Tibial artery (tissue), 4 donors: ENCODE measurements around the gene ADARB1.

Experiments
- DNase-seq, 2 donors: peaks; one replicate each; pipeline ENCODE4 v3.0.0-alpha.2; 2019
- H3K27ac ChIP-seq, 2 donors: fragments of 200-600 bp; sonication (generic) in 1 of 2; 1 replicate in 1 of 2; 2 replicates in 1 of 2; pipeline ENCODE4 v1.5.1; 2018 to 2019; ENCODE audit warnings: mild to moderate bottlenecking in 1 of 2
- H3K27me3 ChIP-seq, 2 donors: fragments of 200-600 bp; sonication (generic) in 1 of 2; one replicate each; pipeline versions ENCODE4 v1.5.1 to v1.6.0; 2016 to 2019
- H3K36me3 ChIP-seq, 3 donors: fragments of 200-600 bp; sonication (generic) in 2 of 3; one replicate each; pipeline ENCODE4 v1.5.1; 2016 to 2019; ENCODE audit warnings: mild to moderate bottlenecking in 2 of 3
- H3K4me1 ChIP-seq, 4 donors: fragments of 200-600 bp; sonication (generic) in 2 of 4; 1 replicate in 3 of 4; 2 replicates in 1 of 4; pipeline ENCODE4 v1.5.1; 2016 to 2019
- H3K4me3 ChIP-seq, 2 donors: fragments of 200-600 bp; sonication (generic) in 1 of 2; 1 replicate in 1 of 2; 2 replicates in 1 of 2; pipeline ENCODE4 v1.5.1; 2018 to 2019; ENCODE audit warnings: mild to moderate bottlenecking in 2 of 2
- H3K9me3 ChIP-seq, 3 donors: fragments of 200-600 bp; sonication (generic) in 1 of 3; one replicate each; pipeline ENCODE4 v1.5.1; 2016 to 2019
- intact Hi-C: fragments of 100-400 bp; cut with DNase I; formaldehyde crosslinking; loops from one replicate; pipeline ENCODE4 v1.15.0; 2023; ENCODE audit warnings: low total_unique reads
- TF ChIP-seq, protein P1 (sequence below), 2 experiments: fragments of 200-600 bp in 1 of 2; fragments of 450-650 bp in 1 of 2; IDR thresholded peaks; one replicate each; pipeline ENCODE4 v1.5.1; 2017 to 2019; ENCODE audit warnings: antibody characterized with exemption in 2 of 2, mild to moderate bottlenecking in 1 of 2, moderate library complexity in 1 of 2

Gene ADARB1

DNA sequence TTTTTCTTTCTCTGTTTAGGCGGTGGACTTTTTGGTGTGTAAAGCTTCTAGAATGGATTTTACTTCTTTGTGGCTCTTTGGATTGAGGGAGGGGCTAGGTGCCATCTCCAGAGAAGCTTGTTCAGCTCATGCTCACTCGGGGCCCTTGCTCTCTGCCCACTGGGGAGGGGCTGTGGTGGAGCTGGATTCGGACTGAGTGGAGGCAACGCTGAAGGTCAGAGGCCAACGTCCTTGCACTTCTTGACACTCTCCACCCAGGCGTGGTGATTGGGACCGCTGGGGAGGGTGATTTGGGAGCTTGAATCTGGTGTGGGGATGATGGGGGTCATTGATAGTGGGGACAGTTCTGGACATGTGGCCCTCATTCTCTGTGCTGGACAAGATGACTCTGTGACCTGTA lies 52.6 kb downstream of the ADARB1 start:
- Histone ChIP-seq H3K4me3 (no peak overlapping the region), H3K27me3 (no peaks in the 10 kb centered on the region), H3K36me3 (peaks cover 0 to 10% (median 9%) of the 10 kb centered on the region in 3 donors), H3K9me3 (no peaks in the 10 kb centered on the region), H3K27ac (peak overlapping the region; percentile 77 to 80), H3K4me1 (peaks cover 0 to 96% (median 63%) of the 10 kb centered on the region in 4 donors)
- intact Hi-C loops, result loop anchor here (5.0 kb wide), 1 partner anchor 45 kb away; no protein-coding TSS in a partner anchor
- peak in 1 of 2 donors; percentile 61 for DNase-seq
- TF ChIP-seq, protein P1, sequence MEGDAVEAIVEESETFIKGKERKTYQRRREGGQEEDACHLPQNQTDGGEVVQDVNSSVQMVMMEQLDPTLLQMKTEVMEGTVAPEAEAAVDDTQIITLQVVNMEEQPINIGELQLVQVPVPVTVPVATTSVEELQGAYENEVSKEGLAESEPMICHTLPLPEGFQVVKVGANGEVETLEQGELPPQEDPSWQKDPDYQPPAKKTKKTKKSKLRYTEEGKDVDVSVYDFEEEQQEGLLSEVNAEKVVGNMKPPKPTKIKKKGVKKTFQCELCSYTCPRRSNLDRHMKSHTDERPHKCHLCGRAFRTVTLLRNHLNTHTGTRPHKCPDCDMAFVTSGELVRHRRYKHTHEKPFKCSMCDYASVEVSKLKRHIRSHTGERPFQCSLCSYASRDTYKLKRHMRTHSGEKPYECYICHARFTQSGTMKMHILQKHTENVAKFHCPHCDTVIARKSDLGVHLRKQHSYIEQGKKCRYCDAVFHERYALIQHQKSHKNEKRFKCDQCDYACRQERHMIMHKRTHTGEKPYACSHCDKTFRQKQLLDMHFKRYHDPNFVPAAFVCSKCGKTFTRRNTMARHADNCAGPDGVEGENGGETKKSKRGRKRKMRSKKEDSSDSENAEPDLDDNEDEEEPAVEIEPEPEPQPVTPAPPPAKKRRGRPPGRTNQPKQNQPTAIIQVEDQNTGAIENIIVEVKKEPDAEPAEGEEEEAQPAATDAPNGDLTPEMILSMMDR (IDR thresholded peaks at IDR 0.05), result no peak

DNA sequence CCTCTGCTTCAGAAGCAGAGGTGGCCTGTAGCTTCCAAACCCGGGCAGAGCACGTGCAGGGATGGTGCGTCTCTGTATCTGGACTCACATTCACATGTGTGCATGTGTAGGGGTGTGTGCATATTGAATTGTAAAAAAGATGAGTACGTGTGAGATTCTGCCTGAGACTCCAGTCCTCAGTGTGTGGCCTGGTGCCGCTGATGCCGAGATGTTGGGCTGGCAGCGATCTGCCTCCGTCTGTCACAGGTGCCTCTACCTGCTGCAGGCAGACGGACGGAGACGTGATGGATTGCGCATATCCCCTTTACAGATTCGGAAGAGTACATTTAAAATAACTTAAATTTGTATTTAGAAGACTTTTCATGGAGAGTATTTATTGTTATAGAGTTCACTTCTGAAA lies 53.6 kb downstream of the ADARB1 start:
- peak in 1 of 2 donors; percentile 61 for DNase-seq
- Histone ChIP-seq H3K4me1 (peaks cover 0 to 96% (median 70%) of the 10 kb centered on the region in 4 donors), H3K27me3 (no peaks in the 10 kb centered on the region), H3K4me3 (no peak overlapping the region), H3K36me3 (peaks cover 0 to 10% (median 9%) of the 10 kb centered on the region in 3 donors), H3K27ac (peak overlapping the region; percentile 77 to 80), H3K9me3 (no peaks in the 10 kb centered on the region)
- TF ChIP-seq, protein P1 (IDR thresholded peaks at IDR 0.05), result no peak
- intact Hi-C loops, result loop anchor here (2.0 to 5.0 kb wide), 2 partner anchors 46 to 177 kb away; no protein-coding TSS in a partner anchor

DNA sequence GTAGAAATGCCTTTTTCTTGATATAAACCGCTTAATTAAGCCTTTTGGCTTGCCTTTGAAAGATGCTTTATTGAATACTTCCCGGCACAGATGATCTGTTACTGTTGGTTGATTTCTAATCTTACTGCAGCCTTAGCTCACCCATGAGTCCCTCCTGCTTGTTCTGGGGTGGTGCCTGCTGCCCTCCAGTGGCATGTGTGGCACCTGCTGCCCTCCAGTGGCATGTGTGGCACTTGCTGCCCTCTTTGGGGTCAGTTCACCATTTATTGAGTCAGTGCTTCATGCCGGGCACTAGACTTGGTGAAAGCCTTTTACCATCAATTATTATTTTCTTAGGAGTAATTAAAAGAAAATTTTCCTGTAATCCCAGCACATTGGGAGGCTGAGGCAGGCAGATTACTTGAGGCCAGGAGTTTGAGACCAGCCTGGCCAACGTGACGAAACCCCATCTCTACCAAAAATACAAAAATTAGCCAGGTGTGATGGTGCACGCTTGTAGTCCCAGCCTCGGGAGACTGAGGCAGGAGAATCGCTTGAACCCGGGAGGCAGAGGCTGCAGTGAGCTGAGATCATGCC lies 54.3 kb downstream of the ADARB1 start:
- H3K27me3 ChIP-seq, result no peaks in the 10 kb centered on the region
- intact Hi-C loops, result loop anchor here (2.0 to 5.0 kb wide), 2 partner anchors 46 to 178 kb away; no protein-coding TSS in a partner anchor
- no peak overlapping the region for H3K4me3 ChIP-seq
- DNase-seq, result peak; percentile 79 to 89
- peaks cover 0 to 96% (median 75%) of the 10 kb centered on the region in 4 donors for H3K4me1 ChIP-seq
- no peaks in the 10 kb centered on the region for H3K9me3 ChIP-seq
- TF ChIP-seq, protein P1 (IDR thresholded peaks at IDR 0.05), result peak; percentile 89 to 92
- H3K36me3 ChIP-seq, result peaks cover 0 to 10% (median 9%) of the 10 kb centered on the region in 3 donors
- peak overlapping the region; percentile 77 to 80 for H3K27ac ChIP-seq

DNA sequence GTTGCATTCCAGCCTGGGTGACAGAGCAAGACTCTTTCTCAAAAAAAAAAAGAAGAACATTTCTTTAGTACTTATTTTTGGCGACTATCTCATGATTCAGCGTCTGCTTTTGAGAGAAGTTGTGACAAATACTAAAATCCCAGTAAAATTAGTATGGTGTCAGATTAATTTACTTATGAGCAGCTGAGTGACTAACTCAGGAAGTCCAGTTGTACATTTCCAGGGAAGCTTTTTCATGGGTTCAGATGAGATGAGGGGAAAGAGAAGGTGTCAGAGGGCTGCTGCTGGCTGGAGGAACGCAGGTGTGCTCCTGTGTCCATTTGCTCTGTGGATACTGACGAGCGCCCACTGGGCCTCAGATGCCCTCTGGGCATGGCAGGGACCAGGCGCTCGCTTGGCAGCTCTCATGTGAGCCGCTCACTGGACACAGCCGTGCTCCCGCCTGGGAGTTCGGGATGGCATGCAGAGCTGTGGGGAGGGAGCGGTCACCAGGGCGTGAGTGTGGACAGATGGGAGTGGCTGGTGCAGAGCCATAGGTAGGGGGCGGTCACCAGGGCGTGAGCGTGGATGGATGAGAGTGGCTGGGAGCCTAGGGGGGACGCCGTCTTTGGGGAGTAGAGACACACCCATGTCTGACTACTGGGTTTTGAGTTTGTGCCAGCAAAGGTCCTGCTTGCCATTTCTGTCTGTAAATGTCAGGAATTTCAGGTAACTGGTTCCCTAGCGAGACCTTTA lies 55.0 kb downstream of the ADARB1 start:
- H3K4me1 ChIP-seq, result peaks cover 0 to 96% (median 76%) of the 10 kb centered on the region in 4 donors
- H3K4me3 ChIP-seq, result no peak overlapping the region
- intact Hi-C loops, result loop anchor here (2.0 to 5.0 kb wide), 2 partner anchors 47 to 179 kb away; no protein-coding TSS in a partner anchor
- H3K27me3 ChIP-seq, result no peaks in the 10 kb centered on the region
- peak overlapping the region; percentile 77 to 80 for H3K27ac ChIP-seq
- H3K9me3 ChIP-seq, result no peaks in the 10 kb centered on the region
- peaks cover 0 to 10% (median 9%) of the 10 kb centered on the region in 3 donors for H3K36me3 ChIP-seq
- peak in 1 of 2 donors; percentile 78 for DNase-seq
- TF ChIP-seq, protein P1 (IDR thresholded peaks at IDR 0.05), result no peak

DNA sequence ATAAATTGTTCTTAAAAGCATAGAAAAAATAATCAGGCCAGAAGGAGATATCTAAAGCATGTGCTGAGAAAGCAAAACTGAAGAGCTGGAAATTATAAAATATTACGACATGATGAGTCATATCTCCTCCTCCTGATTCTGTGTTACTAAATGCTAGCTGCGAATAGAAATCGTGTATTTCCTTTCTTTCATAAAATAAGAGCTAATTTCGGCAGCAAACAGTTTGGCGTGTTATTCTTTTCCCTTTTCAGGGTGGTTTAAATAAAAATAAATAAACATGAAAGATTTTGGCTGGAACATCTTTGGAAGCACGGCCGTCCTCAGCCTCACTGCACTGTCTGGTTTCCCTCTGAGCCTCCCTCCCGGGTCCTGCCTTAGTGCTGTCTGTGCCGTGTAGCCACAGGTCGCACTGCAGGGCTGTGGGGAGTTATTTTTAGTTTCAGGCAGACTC lies 56.0 kb downstream of the ADARB1 start:
- H3K9me3 ChIP-seq, result no peaks in the 10 kb centered on the region
- peak overlapping the region; percentile 77 to 80 for H3K27ac ChIP-seq
- no peaks in the 10 kb centered on the region for H3K27me3 ChIP-seq
- peak overlapping the region; percentile 17 to 32 for H3K4me3 ChIP-seq
- DNase-seq, result peak; percentile 53 to 81
- TF ChIP-seq, protein P1 (IDR thresholded peaks at IDR 0.05), result no peak
- intact Hi-C loops, result no loop called here
- peaks cover 0 to 96% (median 81%) of the 10 kb centered on the region in 4 donors for H3K4me1 ChIP-seq
- peaks cover 0 to 18% (median 9%) of the 10 kb centered on the region in 3 donors for H3K36me3 ChIP-seq
